ENCODE results near the gene PLA2G4E.

Gene PLA2G4E

DNA sequence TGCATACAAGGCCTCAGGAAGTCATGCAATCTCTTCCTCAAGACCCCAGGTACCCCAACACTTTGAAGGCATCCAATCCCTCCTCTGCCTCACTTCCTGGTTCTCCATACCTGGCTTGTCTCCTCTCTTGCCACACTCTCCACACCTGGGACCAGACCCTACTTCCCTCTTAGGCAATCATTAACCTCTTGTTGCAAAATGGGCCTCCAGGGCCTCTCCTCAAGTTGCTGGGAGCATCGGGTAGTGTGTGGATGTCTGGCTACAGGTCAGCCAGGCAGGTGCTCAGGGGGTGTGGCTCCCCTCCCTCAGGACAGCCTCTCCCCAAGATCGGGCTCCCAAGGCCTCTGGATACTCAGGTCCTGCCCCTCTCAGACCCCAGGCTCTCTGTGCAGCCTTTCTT is 8.6 kb downstream of the PLA2G4E start:
- no peak overlapping the region for H3K4me3 ChIP-seq (ENCODE audit: control insufficient read depth, low read depth, low read length)
- TF ChIP-seq, protein P1, sequence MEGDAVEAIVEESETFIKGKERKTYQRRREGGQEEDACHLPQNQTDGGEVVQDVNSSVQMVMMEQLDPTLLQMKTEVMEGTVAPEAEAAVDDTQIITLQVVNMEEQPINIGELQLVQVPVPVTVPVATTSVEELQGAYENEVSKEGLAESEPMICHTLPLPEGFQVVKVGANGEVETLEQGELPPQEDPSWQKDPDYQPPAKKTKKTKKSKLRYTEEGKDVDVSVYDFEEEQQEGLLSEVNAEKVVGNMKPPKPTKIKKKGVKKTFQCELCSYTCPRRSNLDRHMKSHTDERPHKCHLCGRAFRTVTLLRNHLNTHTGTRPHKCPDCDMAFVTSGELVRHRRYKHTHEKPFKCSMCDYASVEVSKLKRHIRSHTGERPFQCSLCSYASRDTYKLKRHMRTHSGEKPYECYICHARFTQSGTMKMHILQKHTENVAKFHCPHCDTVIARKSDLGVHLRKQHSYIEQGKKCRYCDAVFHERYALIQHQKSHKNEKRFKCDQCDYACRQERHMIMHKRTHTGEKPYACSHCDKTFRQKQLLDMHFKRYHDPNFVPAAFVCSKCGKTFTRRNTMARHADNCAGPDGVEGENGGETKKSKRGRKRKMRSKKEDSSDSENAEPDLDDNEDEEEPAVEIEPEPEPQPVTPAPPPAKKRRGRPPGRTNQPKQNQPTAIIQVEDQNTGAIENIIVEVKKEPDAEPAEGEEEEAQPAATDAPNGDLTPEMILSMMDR (IDR thresholded peaks at IDR 0.05; ENCODE audit: control insufficient read depth, insufficient read depth, low read depth, low read length, missing control alignments): no peak
- DNase-seq (ENCODE audit: low read depth): no peak

DNA sequence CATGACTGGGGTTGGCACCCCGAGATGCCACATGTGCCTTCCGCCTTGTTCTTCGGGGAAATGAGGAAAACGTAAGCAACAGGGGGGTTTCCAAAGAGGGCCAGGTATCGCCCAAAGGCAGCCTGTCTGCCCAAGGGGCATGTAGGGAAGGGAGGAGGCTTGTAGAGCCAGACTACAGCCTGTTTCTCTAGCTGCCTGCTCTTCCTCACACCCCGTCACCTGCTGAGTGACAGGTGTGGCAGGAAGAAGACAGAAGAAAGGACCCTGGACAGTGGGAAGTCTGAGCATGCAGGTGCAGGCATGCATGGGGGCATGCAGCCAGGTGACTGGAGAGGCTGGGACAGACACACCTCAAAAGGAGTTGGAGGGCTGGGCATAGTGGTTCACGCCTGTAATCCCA is 9.8 kb downstream of the PLA2G4E start:
- TF ChIP-seq, protein P1 (IDR thresholded peaks at IDR 0.05; ENCODE audit: control insufficient read depth, insufficient read depth, low read depth, low read length, missing control alignments): no peak
- no peak for DNase-seq (ENCODE audit: low read depth)

DNA sequence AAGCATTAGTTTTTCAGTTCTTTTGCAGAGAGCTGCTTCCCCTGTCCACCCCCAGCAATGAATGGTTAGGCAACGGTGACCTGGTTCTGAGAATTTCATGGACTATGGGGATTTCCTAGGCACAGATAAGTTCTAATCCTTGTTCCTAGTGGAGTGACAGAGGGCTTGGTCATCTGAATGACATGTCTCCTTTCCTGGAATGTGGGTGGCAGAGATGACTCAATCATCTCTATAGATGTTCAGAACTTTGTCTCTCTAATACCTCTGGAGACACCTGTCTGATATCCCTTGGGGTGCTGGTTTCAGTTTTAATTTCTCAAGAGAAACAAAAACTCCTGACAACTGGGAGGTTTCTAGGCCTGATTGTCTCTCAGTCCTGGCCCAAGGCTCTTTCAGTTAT is 10.4 kb downstream of the PLA2G4E start:
- no peak overlapping the region for H3K4me3 ChIP-seq (ENCODE audit: control insufficient read depth, low read depth, low read length)
- DNase-seq (ENCODE audit: low read depth): no peak
- TF ChIP-seq, protein P1 (IDR thresholded peaks at IDR 0.05; ENCODE audit: control insufficient read depth, insufficient read depth, low read depth, low read length, missing control alignments): no peak

More for the DNA sequence above, 9.8 kb downstream of the PLA2G4E start:
- no peak overlapping the region for H3K4me3 ChIP-seq (ENCODE audit: control insufficient read depth, low read depth, low read length)

DNA sequence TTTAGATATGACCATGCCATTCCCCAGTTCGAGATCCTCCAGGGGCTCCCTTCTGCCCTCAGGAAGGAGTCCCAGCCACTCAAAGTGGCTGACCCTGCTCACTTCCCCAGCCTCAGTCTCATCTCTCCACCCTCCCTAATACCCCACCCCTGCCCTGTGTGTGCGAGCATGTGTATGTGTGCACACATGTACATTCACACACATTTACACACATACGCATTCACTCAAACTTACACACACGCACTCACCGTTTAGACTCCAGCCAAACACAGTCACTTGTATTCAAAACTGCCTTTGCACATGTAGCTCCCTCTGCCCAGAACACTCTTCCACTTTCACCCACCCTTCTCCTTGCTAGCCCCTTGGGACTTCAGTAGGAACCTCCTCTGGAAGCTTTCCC is 11.4 kb downstream of the PLA2G4E start:
- H3K4me3 ChIP-seq (ENCODE audit: control insufficient read depth, low read depth, low read length): no peak overlapping the region
- TF ChIP-seq, protein P1 (IDR thresholded peaks at IDR 0.05; ENCODE audit: control insufficient read depth, insufficient read depth, low read depth, low read length, missing control alignments): no peak
- no peak for DNase-seq (ENCODE audit: low read depth)

DNA sequence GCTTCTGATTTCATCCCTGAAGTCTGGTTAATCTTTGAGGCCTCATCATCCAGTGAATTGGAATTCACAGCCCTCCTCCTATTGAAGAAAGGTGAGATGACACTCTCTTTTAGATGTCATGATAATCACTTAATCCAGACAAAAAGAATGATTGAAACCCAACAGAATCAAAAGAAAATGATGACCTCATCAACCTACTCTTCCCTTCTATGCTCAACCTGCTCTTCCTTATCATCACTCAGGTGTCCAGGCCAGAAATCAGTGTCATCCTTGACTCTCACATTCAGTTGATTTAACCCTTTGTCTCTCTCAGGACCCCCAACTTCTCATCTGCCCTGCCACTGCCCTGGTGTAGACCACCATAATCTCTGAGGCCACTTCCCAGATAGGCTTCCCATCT is 11.8 kb downstream of the PLA2G4E start:
- H3K4me3 ChIP-seq (ENCODE audit: control insufficient read depth, low read depth, low read length): no peak overlapping the region
- DNase-seq (ENCODE audit: low read depth): no peak

DNA sequence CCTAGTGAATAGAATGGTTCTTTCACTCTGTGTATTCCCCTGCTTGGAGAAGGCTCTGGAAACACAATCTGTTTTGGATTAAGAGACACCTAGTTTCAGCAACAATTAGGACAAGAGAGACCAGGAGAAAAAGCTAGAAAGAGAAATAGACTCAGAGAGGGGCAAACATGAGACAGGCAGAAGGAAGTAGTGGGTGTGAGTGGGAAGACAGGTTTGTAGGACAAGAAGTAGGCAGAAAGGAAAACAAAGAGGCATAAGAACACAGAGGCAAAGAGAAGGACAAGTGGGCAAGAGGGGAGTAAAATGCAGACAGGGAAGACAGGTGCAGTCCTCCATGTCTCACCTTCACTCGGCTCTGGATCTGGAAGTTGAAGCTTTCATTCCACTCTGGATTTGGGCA is 13.5 kb downstream of the PLA2G4E start:
- H3K4me3 ChIP-seq (ENCODE audit: control insufficient read depth, low read depth, low read length): no peak overlapping the region
- DNase-seq (ENCODE audit: low read depth): no peak
- TF ChIP-seq, protein P1 (IDR thresholded peaks at IDR 0.05; ENCODE audit: control insufficient read depth, insufficient read depth, low read depth, low read length, missing control alignments): no peak

More for the DNA sequence above, 11.8 kb downstream of the PLA2G4E start:
- TF ChIP-seq, protein P1 (IDR thresholded peaks at IDR 0.05; ENCODE audit: control insufficient read depth, insufficient read depth, low read depth, low read length, missing control alignments): no peak

DNA sequence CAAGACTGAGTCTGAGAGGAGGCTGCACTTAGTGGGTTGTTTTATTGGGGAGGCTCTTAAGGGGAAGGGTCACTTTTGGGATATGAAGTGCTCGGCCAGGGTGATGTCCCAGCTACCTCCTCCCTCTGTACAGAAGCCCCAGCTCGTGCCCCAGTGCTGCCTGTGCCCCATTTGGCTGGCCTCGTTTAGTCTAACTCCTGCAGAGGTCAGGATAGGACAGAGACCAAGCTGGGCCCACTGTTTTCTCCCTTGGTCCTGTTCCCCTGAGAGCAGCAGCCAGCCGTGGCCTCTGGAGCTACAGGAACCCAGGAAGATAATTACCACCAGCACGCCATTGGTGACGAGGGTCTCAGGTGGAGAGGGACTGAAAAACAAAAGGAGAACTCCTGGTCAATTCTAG is 18.5 kb downstream of the PLA2G4E start:
- TF ChIP-seq, protein P1 (IDR thresholded peaks at IDR 0.05; ENCODE audit: control insufficient read depth, insufficient read depth, low read depth, low read length, missing control alignments): no peak
- DNase-seq (ENCODE audit: low read depth): no peak
- no peak overlapping the region for H3K4me3 ChIP-seq (ENCODE audit: control insufficient read depth, low read depth, low read length)

Data from AG09309 (cell line).